Measurements from ENCODE around the gene SPAG16.

Gene SPAG16

DNA sequence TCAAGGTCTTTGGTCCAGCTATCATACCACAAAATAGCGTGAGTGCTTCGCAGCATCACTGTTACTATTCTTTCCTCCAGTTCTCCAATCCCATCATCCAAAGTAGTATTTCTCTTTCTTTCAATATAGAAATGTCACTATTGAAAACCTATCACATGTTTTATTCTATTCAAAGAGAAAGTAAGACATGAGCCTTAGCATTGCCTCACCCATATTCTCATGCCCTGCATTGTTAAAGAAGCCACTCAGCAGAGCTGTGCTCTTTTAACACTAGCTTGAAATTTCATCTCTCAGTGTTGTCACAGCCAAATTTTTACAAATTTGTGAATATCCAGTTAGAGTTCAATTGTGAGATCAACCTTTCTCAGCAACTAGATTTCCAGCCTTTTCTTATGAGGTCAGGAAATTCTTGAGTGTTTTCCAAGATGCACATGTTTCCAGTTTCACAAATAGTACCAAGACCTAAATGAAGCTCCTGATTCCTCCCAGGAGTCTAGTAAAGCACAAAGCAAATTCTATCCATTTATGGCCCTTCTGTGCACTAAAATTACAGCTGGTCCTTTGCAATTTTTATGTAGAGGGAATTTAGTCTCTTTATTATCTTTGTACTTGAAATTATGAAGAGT is 343.7 kb downstream of the SPAG16 start:
- Histone ChIP-seq H3K4me3 (ENCODE audit: insufficient read length, low read depth) (no peak overlapping the region), H3K9ac (ENCODE audit: insufficient read length, low read depth) (no peak overlapping the region), H3K36me3 (ENCODE audit: insufficient read depth, insufficient read length, low read length) (no peaks in the 10 kb centered on the region), H3K4me1 (ENCODE audit: insufficient read depth, insufficient read length) (no peaks in the 10 kb centered on the region), H3K27me3 (ENCODE audit: insufficient read depth, insufficient read length) (no peaks in the 10 kb centered on the region), H3K9me3 (ENCODE audit: insufficient read depth, low read length) (0 out of 2 replicates have a peak, but pooled peaks cover 9% of the 10 kb centered on the region)
- DNase-seq (ENCODE audit: low read depth, low spot score), result no peak
- TF ChIP-seq ZNF274 (IDR thresholded peaks at IDR 0.05; ENCODE audit: low read depth, low read length), result no peak
- TF ChIP-seq SUZ12 (IDR thresholded peaks at IDR 0.05; ENCODE audit: extremely low read depth, insufficient read depth, insufficient read length), result no peak
- no peak for TF ChIP-seq YY1 (IDR thresholded peaks at IDR 0.05; ENCODE audit: insufficient read depth, insufficient read length)

DNA sequence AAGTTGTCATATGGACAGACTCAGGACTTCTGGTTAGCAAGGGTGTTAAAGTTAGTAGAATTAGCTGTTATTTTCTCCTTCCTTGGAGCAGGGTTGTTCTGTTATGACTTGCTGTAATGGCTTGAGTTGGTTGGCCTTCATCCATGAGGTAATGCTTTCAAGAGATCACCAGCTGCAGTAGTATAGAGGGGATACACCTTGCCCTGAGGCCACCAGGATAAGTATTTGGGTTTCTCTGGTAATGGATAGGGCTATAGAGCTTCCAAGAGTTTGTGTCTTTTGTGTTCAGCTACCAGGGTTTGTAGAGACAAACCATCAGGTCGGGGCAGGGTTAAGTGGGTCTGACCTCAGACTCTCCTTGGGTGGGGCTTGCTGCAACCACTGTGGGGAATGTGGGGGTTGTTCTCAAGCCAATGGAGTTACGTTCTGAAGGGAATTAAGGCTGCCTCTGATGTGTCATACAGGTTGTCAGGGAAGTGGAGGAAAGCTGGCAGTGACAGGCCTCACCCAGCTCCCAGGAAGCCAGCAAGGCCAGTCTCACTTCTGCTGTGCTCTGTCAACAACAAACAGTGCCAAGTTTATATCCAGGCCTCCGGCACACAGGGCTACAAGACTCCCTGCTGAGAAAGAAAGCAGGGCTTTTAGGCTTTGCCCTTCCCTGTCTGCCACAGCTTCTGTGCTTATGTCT is 356.6 kb downstream of the SPAG16 start:
- DNase-seq (ENCODE audit: low read depth, low spot score), result no peak
- H3K4me3 ChIP-seq (ENCODE audit: insufficient read length, low read depth), result no peak overlapping the region
- H3K36me3 ChIP-seq (ENCODE audit: insufficient read depth, insufficient read length, low read length), result no peaks in the 10 kb centered on the region
- H3K9ac ChIP-seq (ENCODE audit: insufficient read length, low read depth), result no peak overlapping the region
- H3K4me1 ChIP-seq (ENCODE audit: insufficient read depth, insufficient read length), result no peaks in the 10 kb centered on the region
- no peaks in the 10 kb centered on the region for H3K27me3 ChIP-seq (ENCODE audit: insufficient read depth, insufficient read length)
- H3K9me3 ChIP-seq (ENCODE audit: insufficient read depth, low read length), result no peaks in the 10 kb centered on the region
- TF ChIP-seq YY1 (IDR thresholded peaks at IDR 0.05; ENCODE audit: insufficient read depth, insufficient read length), result no peak
- TF ChIP-seq ZNF274 (IDR thresholded peaks at IDR 0.05; ENCODE audit: low read depth, low read length), result no peak
- no peak for TF ChIP-seq SUZ12 (IDR thresholded peaks at IDR 0.05; ENCODE audit: extremely low read depth, insufficient read depth, insufficient read length)

- no peaks in the 10 kb centered on the region for H3K27me3 ChIP-seq (ENCODE audit: insufficient read depth, insufficient read length)
- no peak overlapping the region for H3K4me3 ChIP-seq (ENCODE audit: insufficient read length, low read depth)
- H3K36me3 ChIP-seq (ENCODE audit: insufficient read depth, insufficient read length, low read length), result no peaks in the 10 kb centered on the region
- TF ChIP-seq ZNF274 (IDR thresholded peaks at IDR 0.05; ENCODE audit: low read depth, low read length) (no peak), YY1 (IDR thresholded peaks at IDR 0.05; ENCODE audit: insufficient read depth, insufficient read length) (no peak), SUZ12 (IDR thresholded peaks at IDR 0.05; ENCODE audit: extremely low read depth, insufficient read depth, insufficient read length) (no peak)
- no peak overlapping the region for H3K9ac ChIP-seq (ENCODE audit: insufficient read length, low read depth)
- H3K4me1 ChIP-seq (ENCODE audit: insufficient read depth, insufficient read length), result no peaks in the 10 kb centered on the region
- H3K9me3 ChIP-seq (ENCODE audit: insufficient read depth, low read length), result no peaks in the 10 kb centered on the region
- DNase-seq (ENCODE audit: low read depth, low spot score), result no peak
Observed at GRCh38 chr2:213644926-213645325, 360.7 kb downstream of the SPAG16 start.

GRCh38 chr2:213649176-213649575 is 364.9 kb downstream of the SPAG16 start:
- Histone ChIP-seq H3K9me3 (ENCODE audit: insufficient read depth, low read length) (no peaks in the 10 kb centered on the region), H3K9ac (ENCODE audit: insufficient read length, low read depth) (no peak overlapping the region), H3K27me3 (ENCODE audit: insufficient read depth, insufficient read length) (no peaks in the 10 kb centered on the region), H3K4me3 (ENCODE audit: insufficient read length, low read depth) (no peak overlapping the region), H3K36me3 (ENCODE audit: insufficient read depth, insufficient read length, low read length) (no peaks in the 10 kb centered on the region), H3K4me1 (ENCODE audit: insufficient read depth, insufficient read length) (no peaks in the 10 kb centered on the region)
- TF ChIP-seq ZNF274 (IDR thresholded peaks at IDR 0.05; ENCODE audit: low read depth, low read length) (no peak), YY1 (IDR thresholded peaks at IDR 0.05; ENCODE audit: insufficient read depth, insufficient read length) (no peak), SUZ12 (IDR thresholded peaks at IDR 0.05; ENCODE audit: extremely low read depth, insufficient read depth, insufficient read length) (no peak)
- no peak for DNase-seq (ENCODE audit: low read depth, low spot score)

- Histone ChIP-seq H3K4me1 (ENCODE audit: insufficient read depth, insufficient read length) (no peaks in the 10 kb centered on the region), H3K4me3 (ENCODE audit: insufficient read length, low read depth) (no peak overlapping the region), H3K27me3 (ENCODE audit: insufficient read depth, insufficient read length) (no peaks in the 10 kb centered on the region), H3K36me3 (ENCODE audit: insufficient read depth, insufficient read length, low read length) (no peaks in the 10 kb centered on the region), H3K9ac (ENCODE audit: insufficient read length, low read depth) (no peak overlapping the region), H3K9me3 (ENCODE audit: insufficient read depth, low read length) (peaks cover 25% of the 10 kb centered on the region)
- DNase-seq (ENCODE audit: low read depth, low spot score), result no peak
- TF ChIP-seq YY1 (IDR thresholded peaks at IDR 0.05; ENCODE audit: insufficient read depth, insufficient read length) (no peak), ZNF274 (IDR thresholded peaks at IDR 0.05; ENCODE audit: low read depth, low read length) (no peak), SUZ12 (IDR thresholded peaks at IDR 0.05; ENCODE audit: extremely low read depth, insufficient read depth, insufficient read length) (no peak)
Observed at GRCh38 chr2:213664817-213665216, 380.6 kb downstream of the SPAG16 start.

DNA sequence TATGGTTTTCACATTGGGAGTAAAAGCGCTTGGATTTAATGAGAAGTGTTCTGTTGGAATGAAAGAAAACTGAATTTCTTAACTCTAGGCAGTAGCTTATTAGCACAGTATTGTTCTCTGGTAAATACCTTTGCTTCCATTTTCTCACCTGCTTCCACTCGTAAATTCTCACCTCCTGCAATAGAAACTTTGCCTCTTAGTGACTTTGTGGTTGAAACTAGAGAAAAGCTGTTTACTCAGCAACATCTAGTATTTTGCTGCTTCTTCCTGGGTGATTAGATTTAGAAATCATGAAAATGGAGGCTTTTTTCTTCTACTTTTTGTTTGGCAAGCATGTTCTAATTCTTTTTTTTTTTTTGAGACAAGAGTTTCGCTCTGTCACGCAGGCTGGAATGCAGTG is 385.4 kb downstream of the SPAG16 start:
- Histone ChIP-seq H3K9ac (ENCODE audit: insufficient read length, low read depth) (no peak overlapping the region), H3K4me1 (ENCODE audit: insufficient read depth, insufficient read length) (no peaks in the 10 kb centered on the region), H3K27me3 (ENCODE audit: insufficient read depth, insufficient read length) (no peaks in the 10 kb centered on the region), H3K36me3 (ENCODE audit: insufficient read depth, insufficient read length, low read length) (no peaks in the 10 kb centered on the region), H3K4me3 (ENCODE audit: insufficient read length, low read depth) (no peak overlapping the region), H3K9me3 (ENCODE audit: insufficient read depth, low read length) (peaks cover 11% of the 10 kb centered on the region)
- TF ChIP-seq ZNF274 (IDR thresholded peaks at IDR 0.05; ENCODE audit: low read depth, low read length), result no peak
- TF ChIP-seq YY1 (IDR thresholded peaks at IDR 0.05; ENCODE audit: insufficient read depth, insufficient read length), result no peak
- no peak for TF ChIP-seq SUZ12 (IDR thresholded peaks at IDR 0.05; ENCODE audit: extremely low read depth, insufficient read depth, insufficient read length)
- no peak for DNase-seq (ENCODE audit: low read depth, low spot score)

GRCh38 chr2:213678437-213679218 is 394.4 kb downstream of the SPAG16 start:
- no peaks in the 10 kb centered on the region for H3K36me3 ChIP-seq (ENCODE audit: insufficient read depth, insufficient read length, low read length)
- TF ChIP-seq SUZ12 (IDR thresholded peaks at IDR 0.05; ENCODE audit: extremely low read depth, insufficient read depth, insufficient read length) (no peak), ZNF274 (IDR thresholded peaks at IDR 0.05; ENCODE audit: low read depth, low read length) (no peak), YY1 (IDR thresholded peaks at IDR 0.05; ENCODE audit: insufficient read depth, insufficient read length) (no peak)
- H3K4me1 ChIP-seq (ENCODE audit: insufficient read depth, insufficient read length), result no peaks in the 10 kb centered on the region
- no peak overlapping the region for H3K9ac ChIP-seq (ENCODE audit: insufficient read length, low read depth)
- H3K4me3 ChIP-seq (ENCODE audit: insufficient read length, low read depth), result no peak overlapping the region
- no peak for DNase-seq (ENCODE audit: low read depth, low spot score)
- no peaks in the 10 kb centered on the region for H3K27me3 ChIP-seq (ENCODE audit: insufficient read depth, insufficient read length)
- H3K9me3 ChIP-seq (ENCODE audit: insufficient read depth, low read length), result peaks cover 17% of the 10 kb centered on the region

All from NT2/D1 (cell line).